NB4 (cell line): ENCODE measurements around the gene CD46.

Experiments
- CTCF ChIP-seq: IDR thresholded peaks from one replicate; pipeline ENCODE4 v1.5.1; 2012; ENCODE audit warnings: low read depth, low read length
- POLR2A ChIP-seq: IDR thresholded peaks from 2 replicates; pipeline ENCODE4 v1.6.1; 2011; ENCODE audit warnings: mild to moderate bottlenecking; ENCODE audit not compliant: insufficient read length; ENCODE audit errors: extremely low read depth

GRCh38 chr1:207811319-207811718, 59.5 kb downstream of the CD46 start:
- no peak for TF ChIP-seq CTCF
- no peak for TF ChIP-seq POLR2A
